ENCODE data around the gene ADH1A. TPM values are rescaled to one million over a fixed set of nuclear protein-coding genes. Genes with fewer than 3 reads are reported as not detected.
A peak's percentile ranks its signal among the peaks of the same experiment; 100 is the strongest.
"Not testable (repeated sequence)": the region's sequence is repeated elsewhere in the genome, so short reads cannot be mapped to it uniquely, and the experiment has no call there.

Gene ADH1A
- total and polyA plus RNA-seq, 8 donors = 1.0 to 17.6 (median 13.7) TPM

GRCh38 chr4:99329876-99330275 is 39.1 kb upstream of the ADH1A start:
- DNase-seq (no peak), ATAC-seq (no peak)
- H3K4me3 ChIP-seq = no peak overlapping the region
- no peak overlapping the region for H3K27ac ChIP-seq
- no peaks in the 10 kb centered on the region for H3K27me3 ChIP-seq
- H3K9me3 ChIP-seq = peaks cover 0 to 14% of the 10 kb centered on the region in 2 donors
- H3K36me3 ChIP-seq = no peaks in the 10 kb centered on the region
- no peak for TF ChIP-seq CTCF (IDR thresholded peaks at IDR 0.05)
- intact Hi-C loops (cut with DNase I) = no loop called here
- H3K4me1 ChIP-seq = peaks cover 0 to 2% of the 10 kb centered on the region in 2 donors

- no peak for TF ChIP-seq CTCF (IDR thresholded peaks at IDR 0.05)
- DNase-seq = peak in 3 of 4 donors; percentile 39 to 94 (median 92)
- H3K27me3 ChIP-seq = no peaks in the 10 kb centered on the region
- peak overlapping the region; percentile 6 to 16 for H3K27ac ChIP-seq
- no peaks in the 10 kb centered on the region for H3K36me3 ChIP-seq
- peaks cover 0 to 11% of the 10 kb centered on the region in 2 donors for H3K9me3 ChIP-seq
- H3K4me1 ChIP-seq = peaks cover 4 to 5% of the 10 kb centered on the region in 2 donors
- intact Hi-C loops (cut with DNase I) = no loop called here
- H3K4me3 ChIP-seq = no peak overlapping the region
- ATAC-seq = peak; percentile 61
Observed at GRCh38 chr4:99324979-99325378, 34.2 kb upstream of the ADH1A start.

GRCh38 chr4:99324361-99324760 is 33.6 kb upstream of the ADH1A start:
- Histone ChIP-seq H3K36me3 (no peaks in the 10 kb centered on the region), H3K9me3 (peaks cover 0 to 11% of the 10 kb centered on the region in 2 donors), H3K27me3 (no peaks in the 10 kb centered on the region), H3K4me3 (no peak overlapping the region), H3K4me1 (peaks cover 4 to 5% of the 10 kb centered on the region in 2 donors), H3K27ac (peak overlapping the region; percentile 14 to 16)
- no peak for DNase-seq
- no peak for ATAC-seq
- intact Hi-C loops (cut with DNase I) = no loop called here
- no peak for TF ChIP-seq CTCF (IDR thresholded peaks at IDR 0.05)

GRCh38 chr4:99323756-99324155 is 33.0 kb upstream of the ADH1A start:
- H3K27me3 ChIP-seq = no peaks in the 10 kb centered on the region
- no peak for TF ChIP-seq CTCF (IDR thresholded peaks at IDR 0.05)
- intact Hi-C loops (cut with DNase I) = no loop called here
- peak overlapping the region; percentile 14 to 16 for H3K27ac ChIP-seq
- ATAC-seq (peak; percentile 52), DNase-seq (peak in 2 of 4 donors; percentile 76 to 88)
- peaks cover 4 to 5% of the 10 kb centered on the region in 2 donors for H3K4me1 ChIP-seq
- H3K9me3 ChIP-seq = peaks cover 0 to 11% of the 10 kb centered on the region in 2 donors
- H3K36me3 ChIP-seq = no peaks in the 10 kb centered on the region
- H3K4me3 ChIP-seq = no peak overlapping the region

GRCh38 chr4:99321241-99322191 is 30.7 kb upstream of the ADH1A start, which contains the start of gene ADH1B:
TSS of gene ADH1B (minus strand) at chr4:99321401. CDS start at chr4:99321331, 70 bp downstream.
- Histone ChIP-seq H3K9me3 (no peaks in the 10 kb centered on the region), H3K27ac (peak within 1 kb of the TSS; percentile 34 to 68), H3K4me3 (peak within 1 kb of the TSS; percentile 24 to 26), H3K27me3 (no peaks in the 10 kb centered on the region), H3K36me3 (no peaks in the 10 kb centered on the region), H3K4me1 (peaks cover 4 to 5% of the 10 kb centered on the region in 2 donors)
- ATAC-seq (peak; percentile 25), DNase-seq (peak in 2 of 4 donors; percentile 64 to 73)
- intact Hi-C loops (cut with DNase I) = no loop called here
- TF ChIP-seq CTCF (IDR thresholded peaks at IDR 0.05) = no peak

GRCh38 chr4:99317811-99318210 is 27.0 kb upstream of the ADH1A start:
- H3K4me1 ChIP-seq; H3K36me3 ChIP-seq; H3K4me3 ChIP-seq; intact Hi-C loops (cut with DNase I); H3K9me3 ChIP-seq; H3K27me3 ChIP-seq; DNase-seq; ATAC-seq: not testable (repeated sequence)
- H3K27ac ChIP-seq = peak overlapping the region in 1 of 2 donors; percentile 68

Measured in left lung (tissue), 10 donors.